Sigmoid colon (tissue), 7 donors: ENCODE data around the gene ARMH3. TPM values are rescaled to one million over a fixed set of nuclear protein-coding genes. Genes with fewer than 3 reads are reported as not detected.
"Not testable (repeated sequence)": the region's sequence is repeated elsewhere in the genome, so short reads cannot be mapped to it uniquely, and the experiment has no call there.

Experiments used
- DNase-seq: peaks from one replicate; pipeline ENCODE4 v3.0.0-alpha.2; 2019
- H3K27ac ChIP-seq, 4 donors: fragments of 200-600 bp; sonication (generic); one replicate each; pipeline ENCODE4 v1.5.1; 2016 to 2019; ENCODE audit warnings: mild to moderate bottlenecking in 1 of 4
- H3K27me3 ChIP-seq, 3 donors: fragments of 200-600 bp; sonication (generic); one replicate each; pipeline ENCODE4 v1.5.1; 2019; ENCODE audit warnings: mild to moderate bottlenecking in 1 of 3
- H3K36me3 ChIP-seq, 4 donors: fragments of 200-600 bp; sonication (generic); one replicate each; pipeline ENCODE4 v1.5.1; 2016 to 2019
- H3K4me1 ChIP-seq, 4 donors: fragments of 200-600 bp; sonication (generic); one replicate each; pipeline ENCODE4 v1.5.1; 2017 to 2019
- H3K4me3 ChIP-seq, 4 donors: fragments of 200-600 bp; sonication (generic); one replicate each; pipeline ENCODE4 v1.5.1; 2017 to 2019; ENCODE audit warnings: mild to moderate bottlenecking in 2 of 4, moderate library complexity in 1 of 4
- H3K9me3 ChIP-seq, 4 donors: fragments of 200-600 bp in 3 of 4; sonication (generic) in 3 of 4; one replicate each; pipeline versions ENCODE4 v1.5.1 to v1.6.1; 2013 to 2019
- CTCF ChIP-seq, 4 experiments: fragments of 450-650 bp in 3 of 4; fragments of 200-600 bp in 1 of 4; IDR thresholded peaks; one replicate each; pipeline ENCODE4 v1.5.1; 2016 to 2019; ENCODE audit warnings: antibody characterized with exemption in 4 of 4, mild to moderate bottlenecking in 3 of 4, moderate library complexity in 2 of 4
- EP300 ChIP-seq, 4 donors: sonication (generic); formaldehyde crosslinking; IDR thresholded peaks; one replicate each; pipeline ENCODE4 v1.6.1; 2017; ENCODE audit warnings: antibody characterized with exemption in 4 of 4
- POLR2A ChIP-seq, 2 donors: fragments of 450-650 bp; IDR thresholded peaks; one replicate each; pipeline ENCODE4 v1.6.1; 2016; ENCODE audit warnings: antibody characterized with exemption in 2 of 2, mild to moderate bottlenecking in 2 of 2, moderate library complexity in 2 of 2
- POLR2AphosphoS5 ChIP-seq, 4 donors: sonication (generic); formaldehyde crosslinking; IDR thresholded peaks; one replicate each; pipeline ENCODE4 v1.6.1; 2017; ENCODE audit warnings: antibody characterized with exemption in 4 of 4
- WGBS, 2 donors: extraction: QIAGEN DNeasy Blood & Tissue Kit; methylation state at CpG; one replicate each; pipeline ENCODE4 v1.1.7; 2013; 5-methylcytosine and 5-hydroxymethylcytosine counted together
- intact Hi-C: fragments of 100-400 bp; cut with DNase I; formaldehyde crosslinking; loops from one replicate; pipeline ENCODE4 v1.15.1; 2023
- polyA plus RNA-seq, 3 donors: library from polyadenylated mRNA; stranded (reverse); fragments of 200-250 nt; gene quantifications; one replicate each; pipeline ENCODE4 v1.2.3, GENCODE V29; 2013
- total RNA-seq, 4 donors: library from RNA; depleted of rRNA; stranded (reverse); fragments of >200 nt; gene quantifications; one replicate each; pipeline ENCODE4 v1.1.0, GENCODE V29; 2016
- donor health status: healthy with polysubstance abuse.
- donor health status: Bipolar disorder and iron deficiency.
- donor health status: healthy.

Gene ARMH3
- total and polyA plus RNA-seq, 7 donors, result 17.4 to 23.2 (median 19.1) TPM

GRCh38 chr10:102038410-102038809, 17.6 kb downstream of the ARMH3 start:
- Histone ChIP-seq H3K27me3 (no peaks in the 10 kb centered on the region), H3K4me3 (no peak overlapping the region), H3K4me1 (peaks cover 0 to 12% (median 4%) of the 10 kb centered on the region in 4 donors), H3K27ac (no peak overlapping the region), H3K9me3 (no peaks in the 10 kb centered on the region), H3K36me3 (peaks cover 0 to 38% (median 3%) of the 10 kb centered on the region in 4 donors)
- intact Hi-C loops, result no loop called here
- no peak for DNase-seq
- TF ChIP-seq EP300 (IDR thresholded peaks at IDR 0.05) (no peak), CTCF (IDR thresholded peaks at IDR 0.05) (no peak), POLR2A (IDR thresholded peaks at IDR 0.05) (no peak)

- 97 to 98% methylated on average over 33 of the region's 33 CpGs for WGBS, 2 donors
- intact Hi-C loops, result not testable (repeated sequence)
- peaks cover 4 to 64% (median 15%) of the 10 kb centered on the region in 4 donors for H3K36me3 ChIP-seq
Observed at GRCh38 chr10:102035807-102036206, 20.2 kb downstream of the ARMH3 start.

GRCh38 chr10:102033787-102034186, 22.2 kb downstream of the ARMH3 start:
- intact Hi-C loops, result no loop called here
- no peak overlapping the region for H3K27ac ChIP-seq
- TF ChIP-seq POLR2AphosphoS5 (IDR thresholded peaks at IDR 0.05) (no peak), EP300 (IDR thresholded peaks at IDR 0.05) (no peak), CTCF (IDR thresholded peaks at IDR 0.05) (no peak), POLR2A (IDR thresholded peaks at IDR 0.05) (no peak)
- 88 to 90% methylated on average over 2 of the region's 2 CpGs for WGBS, 2 donors
- no peaks in the 10 kb centered on the region for H3K9me3 ChIP-seq
- no peaks in the 10 kb centered on the region for H3K27me3 ChIP-seq
- DNase-seq, result no peak
- no peak overlapping the region for H3K4me3 ChIP-seq
- peaks cover 4 to 73% (median 20%) of the 10 kb centered on the region in 4 donors for H3K36me3 ChIP-seq
- H3K4me1 ChIP-seq, result no peaks in the 10 kb centered on the region

More at GRCh38 chr10:102035807-102036206, 20.2 kb downstream of the ARMH3 start:
- not testable (repeated sequence) for H3K4me1 ChIP-seq, H3K27ac ChIP-seq, H3K9me3 ChIP-seq, H3K27me3 ChIP-seq, H3K4me3 ChIP-seq, DNase-seq

GRCh38 chr10:102027261-102027660, 28.7 kb downstream of the ARMH3 start:
- Histone ChIP-seq H3K4me3 (no peak overlapping the region), H3K27ac (no peak overlapping the region), H3K9me3 (no peaks in the 10 kb centered on the region), H3K4me1 (no peaks in the 10 kb centered on the region), H3K36me3 (peaks cover 1 to 99% (median 34%) of the 10 kb centered on the region in 4 donors), H3K27me3 (no peaks in the 10 kb centered on the region)
- DNase-seq, result no peak
- intact Hi-C loops, result no loop called here
- no peak for TF ChIP-seq POLR2AphosphoS5 (IDR thresholded peaks at IDR 0.05)
- WGBS, 2 donors, result 94 to 99% methylated on average over 2 of the region's 2 CpGs

GRCh38 chr10:102024799-102025198, 31.2 kb downstream of the ARMH3 start:
- H3K4me3 ChIP-seq, result no peak overlapping the region
- H3K27me3 ChIP-seq, result no peaks in the 10 kb centered on the region
- WGBS, 2 donors, result 84 to 88% methylated on average over 3 of the region's 3 CpGs
- H3K9me3 ChIP-seq, result no peaks in the 10 kb centered on the region
- intact Hi-C loops, result no loop called here
- H3K36me3 ChIP-seq, result peaks cover 0 to 92% (median 40%) of the 10 kb centered on the region in 4 donors
- no peak overlapping the region for H3K27ac ChIP-seq
- DNase-seq, result no peak
- TF ChIP-seq POLR2A (IDR thresholded peaks at IDR 0.05), result no peak
- no peaks in the 10 kb centered on the region for H3K4me1 ChIP-seq

- 89 to 92% methylated on average over 2 of the region's 2 CpGs for WGBS, 2 donors
- no peaks in the 10 kb centered on the region for H3K27me3 ChIP-seq
- no peaks in the 10 kb centered on the region for H3K9me3 ChIP-seq
- H3K4me1 ChIP-seq, result no peaks in the 10 kb centered on the region
- H3K27ac ChIP-seq, result no peak overlapping the region
- TF ChIP-seq EP300 (IDR thresholded peaks at IDR 0.05) (no peak), POLR2A (IDR thresholded peaks at IDR 0.05) (no peak), POLR2AphosphoS5 (IDR thresholded peaks at IDR 0.05) (no peak), CTCF (IDR thresholded peaks at IDR 0.05) (no peak)
- intact Hi-C loops, result no loop called here
- no peak for DNase-seq
- peaks cover 0 to 89% (median 28%) of the 10 kb centered on the region in 4 donors for H3K36me3 ChIP-seq
- no peak overlapping the region for H3K4me3 ChIP-seq
Observed at GRCh38 chr10:102020938-102021337, 35.0 kb downstream of the ARMH3 start.
